Mesenchymal stem cell (in vitro differentiated cells and primary cell): ENCODE results near the gene ANKRD6.

Experiments
- DNase-seq: peaks from one replicate; pipeline ENCODE4 v3.0.0-alpha.2; 2013
- H2AFZ ChIP-seq: one replicate; pipeline ENCODE4 v1.6.1; 2013; ENCODE audit warnings: low read depth, mild to moderate bottlenecking, control low read depth, inconsistent platforms, low read length, moderate library complexity
- H2AK5ac ChIP-seq: 2 replicates; pipeline ENCODE4 v1.6.1; 2013; ENCODE audit warnings: low read length, moderate library complexity, mild to moderate bottlenecking, inconsistent platforms; ENCODE audit not compliant: severe bottlenecking
- H2BK120ac ChIP-seq: one replicate; pipeline ENCODE4 v1.6.1; 2013; ENCODE audit warnings: low read depth, mild to moderate bottlenecking, inconsistent platforms, low read length, moderate library complexity
- H2BK12ac ChIP-seq, 2 experiments: one replicate each; pipeline ENCODE4 v1.6.1; 2013; ENCODE audit warnings: inconsistent platforms in 2 of 2, low read length in 2 of 2, mild to moderate bottlenecking in 2 of 2, moderate library complexity in 2 of 2, control low read depth in 1 of 2
- H2BK15ac ChIP-seq: one replicate; pipeline ENCODE4 v1.6.1; 2013; ENCODE audit warnings: mild to moderate bottlenecking, low read depth, inconsistent platforms; ENCODE audit not compliant: poor library complexity, severe bottlenecking
- H2BK5ac ChIP-seq: 2 replicates; pipeline ENCODE4 v1.6.1; 2013; ENCODE audit warnings: low read depth, mild to moderate bottlenecking, low read length, control low read depth, inconsistent platforms; ENCODE audit not compliant: poor library complexity, severe bottlenecking
- H3K14ac ChIP-seq, 2 experiments: one replicate each; pipeline ENCODE4 v1.6.1; 2013; ENCODE audit warnings: inconsistent platforms in 2 of 2, low read length in 2 of 2, control low read depth in 1 of 2, mild to moderate bottlenecking in 1 of 2, moderate library complexity in 1 of 2
- H3K18ac ChIP-seq, 2 experiments: one replicate each; pipeline ENCODE4 v1.6.1; 2013; ENCODE audit warnings: inconsistent platforms in 2 of 2, low read length in 2 of 2, control low read depth in 1 of 2, low read depth in 1 of 2, mild to moderate bottlenecking in 1 of 2
- H3K23ac ChIP-seq, 2 experiments: one replicate each; pipeline ENCODE4 v1.6.1; 2013; ENCODE audit warnings: inconsistent platforms in 2 of 2, low read length in 2 of 2, mild to moderate bottlenecking in 2 of 2, moderate library complexity in 2 of 2, control low read depth in 1 of 2
- H3K27ac ChIP-seq: 2 replicates; pipeline ENCODE4 v1.5.1; 2013; ENCODE audit warnings: mild to moderate bottlenecking, moderate library complexity, low read length, control low read depth, inconsistent platforms; ENCODE audit not compliant: poor library complexity, severe bottlenecking
- H3K27me3 ChIP-seq, 2 experiments: 2 replicates each; pipeline versions ENCODE4 v1.6.1 to v1.7.0; 2013; ENCODE audit warnings: low read length in 2 of 2, mild to moderate bottlenecking in 2 of 2, moderate library complexity in 2 of 2, control low read depth in 1 of 2, inconsistent platforms in 1 of 2; ENCODE audit not compliant: control insufficient read depth in 1 of 2, insufficient read depth in 1 of 2
- H3K36me3 ChIP-seq, 2 experiments: 2 replicates each; pipeline versions ENCODE4 v1.6.1 to v1.7.0; 2013; ENCODE audit warnings: low read length in 2 of 2, control low read depth in 1 of 2, inconsistent platforms in 1 of 2, low read depth in 1 of 2, mild to moderate bottlenecking in 1 of 2; ENCODE audit not compliant: insufficient read depth in 2 of 2, control insufficient read depth in 1 of 2
- H3K4ac ChIP-seq, 2 experiments: one replicate each; pipeline ENCODE4 v1.6.1; 2013; ENCODE audit warnings: inconsistent platforms in 2 of 2, low read length in 2 of 2, mild to moderate bottlenecking in 2 of 2, moderate library complexity in 2 of 2, control low read depth in 1 of 2, low read depth in 1 of 2
- H3K4me1 ChIP-seq: 2 replicates; pipeline ENCODE4 v1.6.1; 2013; ENCODE audit warnings: low read depth, low read length, control low read depth; ENCODE audit not compliant: control insufficient read depth, insufficient read depth
- H3K4me2 ChIP-seq: 2 replicates; pipeline ENCODE4 v1.6.1; 2013; ENCODE audit warnings: low read length, mild to moderate bottlenecking, inconsistent platforms; ENCODE audit not compliant: poor library complexity, severe bottlenecking
- H3K4me3 ChIP-seq, 2 experiments: 2 replicates each; pipeline versions ENCODE4 v1.5.1 to v1.7.0; 2013; ENCODE audit warnings: low read length in 2 of 2, mild to moderate bottlenecking in 2 of 2, control low read depth in 1 of 2, low read depth in 1 of 2; ENCODE audit not compliant: insufficient read depth in 1 of 2
- H3K79me1 ChIP-seq: replicated peaks from 2 replicates; pipeline ENCODE4 v1.6.1; 2013; ENCODE audit warnings: mild to moderate bottlenecking, control low read depth, low read length, inconsistent platforms; ENCODE audit not compliant: poor library complexity, severe bottlenecking
- H3K9ac ChIP-seq: 2 replicates; pipeline ENCODE4 v1.7.0; 2013; ENCODE audit warnings: mild to moderate bottlenecking, low read length, moderate library complexity
- H3K9me3 ChIP-seq: 2 replicates; pipeline ENCODE4 v1.7.0; 2013; ENCODE audit warnings: mild to moderate bottlenecking, low read length; ENCODE audit not compliant: control insufficient read depth
- H4K8ac ChIP-seq: one replicate; pipeline ENCODE4 v1.6.1; 2013; ENCODE audit warnings: inconsistent platforms, mild to moderate bottlenecking, low read length, moderate library complexity
- H4K91ac ChIP-seq: one replicate; pipeline ENCODE4 v1.6.1; 2013; ENCODE audit warnings: mild to moderate bottlenecking, low read length, inconsistent platforms
- WGBS: methylation state at CpG from one replicate; pipeline ENCODE4 v1.1.7; 2013; ENCODE audit warnings: mixed read lengths; 5-methylcytosine and 5-hydroxymethylcytosine counted together

ANKRD6 gene

DNA sequence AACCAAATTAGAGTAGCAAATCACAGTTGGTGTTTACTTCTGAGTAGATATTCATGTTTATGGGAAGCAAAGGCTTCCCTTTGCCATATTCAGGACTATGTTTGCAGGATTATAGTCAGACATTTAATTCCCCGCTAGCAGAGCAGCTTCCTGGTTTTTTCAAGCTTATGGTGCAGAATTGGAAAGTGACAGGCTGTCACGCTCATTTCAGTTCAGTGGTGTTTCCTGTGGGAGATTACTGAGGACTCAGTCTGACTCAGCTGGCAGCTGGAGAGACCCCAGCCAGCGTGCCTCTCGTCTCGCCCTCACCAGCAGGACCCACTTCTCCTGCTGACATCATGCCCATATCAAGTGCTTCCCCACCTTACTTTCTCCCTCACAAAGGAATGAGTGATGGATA lies 120.5 kb downstream of the ANKRD6 start:
- Histone ChIP-seq H3K23ac (no peak overlapping the region), H3K9ac (no peak overlapping the region), H3K14ac (no peak overlapping the region), H3K79me1 (no peaks in the 10 kb centered on the region), H4K91ac (no peak overlapping the region), H3K27ac (no peak overlapping the region), H3K4me3 (no peak overlapping the region), H3K18ac (no peak overlapping the region), H2AFZ (no peak overlapping the region), H2BK15ac (no peak overlapping the region), H3K4me1 (no peaks in the 10 kb centered on the region), H3K9me3 (no peaks in the 10 kb centered on the region), H4K8ac (no peak overlapping the region), H3K4me2 (no peak overlapping the region), H3K36me3 (no peaks in the 10 kb centered on the region), H3K27me3 (peaks cover 5 to 18% of the 10 kb centered on the region in 2 experiments), H3K4ac (no peak overlapping the region), H2BK5ac (no peak overlapping the region), H2BK12ac (no peak overlapping the region), H2BK120ac (no peak overlapping the region), H2AK5ac (no peak overlapping the region)
- WGBS: 60% methylated on average over 5 of the region's 5 CpGs
- DNase-seq: no peak

DNA sequence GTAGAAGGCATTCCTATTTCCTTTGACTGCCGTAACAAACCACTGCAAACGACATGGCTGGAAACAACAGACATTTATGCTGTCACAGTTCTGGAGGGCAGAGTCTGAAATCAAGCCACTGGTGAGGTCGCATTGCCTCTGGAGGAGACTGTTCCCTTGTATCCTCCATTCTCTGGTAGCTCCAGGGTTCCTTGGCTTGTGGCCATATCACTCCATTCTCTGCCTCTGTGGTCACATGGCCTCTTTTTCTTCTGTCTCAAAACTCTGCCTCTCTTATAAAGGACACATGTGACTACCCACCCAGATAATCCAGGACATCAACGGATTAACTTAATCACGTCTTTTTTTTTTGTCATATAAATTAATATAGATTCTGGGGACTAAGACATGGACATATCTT lies 121.2 kb downstream of the ANKRD6 start:
- Histone ChIP-seq H3K14ac (no peak overlapping the region), H3K79me1 (no peaks in the 10 kb centered on the region), H3K9ac (no peak overlapping the region), H3K27me3 (peaks cover 5 to 18% of the 10 kb centered on the region in 2 experiments), H4K8ac (no peak overlapping the region), H3K36me3 (no peaks in the 10 kb centered on the region), H2BK5ac (no peak overlapping the region), H2BK12ac (no peak overlapping the region), H2AFZ (no peak overlapping the region), H3K9me3 (no peaks in the 10 kb centered on the region), H3K4me3 (no peak overlapping the region), H2BK15ac (no peak overlapping the region), H3K18ac (no peak overlapping the region), H4K91ac (no peak overlapping the region), H3K4me1 (no peaks in the 10 kb centered on the region), H3K27ac (no peak overlapping the region), H3K4me2 (no peak overlapping the region), H3K23ac (no peak overlapping the region), H3K4ac (no peak overlapping the region), H2AK5ac (no peak overlapping the region), H2BK120ac (no peak overlapping the region)
- 85% methylated on average over 3 of the region's 5 CpGs for WGBS
- no peak for DNase-seq

DNA sequence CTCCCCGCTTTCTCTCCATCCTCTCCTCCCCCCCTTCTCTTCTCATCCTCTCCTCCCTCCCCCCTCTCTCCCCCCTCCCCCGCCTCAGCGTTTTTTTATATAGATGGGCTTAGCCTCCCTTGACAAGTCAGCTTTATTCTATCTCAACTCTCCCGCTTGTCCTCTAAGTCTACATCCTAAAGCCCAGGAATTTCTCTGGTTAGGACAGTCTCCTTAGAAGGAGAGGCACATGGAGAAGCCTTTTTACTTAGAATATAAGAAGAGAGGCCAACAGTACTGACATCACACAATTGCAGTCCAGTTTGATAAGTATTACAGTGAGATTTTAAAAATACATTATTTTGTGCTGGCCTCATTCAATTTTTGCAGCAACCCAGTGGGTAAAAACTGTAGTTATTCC lies 122.1 kb downstream of the ANKRD6 start:
- Histone ChIP-seq H3K36me3 (no peaks in the 10 kb centered on the region), H4K8ac (no peak overlapping the region), H3K23ac (no peak overlapping the region), H3K4ac (no peak overlapping the region), H2AK5ac (no peak overlapping the region), H4K91ac (no peak overlapping the region), H3K79me1 (no peaks in the 10 kb centered on the region), H2BK120ac (no peak overlapping the region), H3K9me3 (no peaks in the 10 kb centered on the region), H3K4me2 (no peak overlapping the region), H3K4me1 (no peaks in the 10 kb centered on the region), H3K18ac (no peak overlapping the region), H3K27ac (no peak overlapping the region), H2BK12ac (no peak overlapping the region), H3K27me3 (peaks cover 5 to 18% of the 10 kb centered on the region in 2 experiments), H3K4me3 (no peak overlapping the region), H2AFZ (no peak overlapping the region), H2BK15ac (no peak overlapping the region), H2BK5ac (no peak overlapping the region), H3K14ac (no peak overlapping the region), H3K9ac (no peak overlapping the region)
- 50% methylated on average over 2 of the region's 4 CpGs for WGBS
- DNase-seq: no peak

DNA sequence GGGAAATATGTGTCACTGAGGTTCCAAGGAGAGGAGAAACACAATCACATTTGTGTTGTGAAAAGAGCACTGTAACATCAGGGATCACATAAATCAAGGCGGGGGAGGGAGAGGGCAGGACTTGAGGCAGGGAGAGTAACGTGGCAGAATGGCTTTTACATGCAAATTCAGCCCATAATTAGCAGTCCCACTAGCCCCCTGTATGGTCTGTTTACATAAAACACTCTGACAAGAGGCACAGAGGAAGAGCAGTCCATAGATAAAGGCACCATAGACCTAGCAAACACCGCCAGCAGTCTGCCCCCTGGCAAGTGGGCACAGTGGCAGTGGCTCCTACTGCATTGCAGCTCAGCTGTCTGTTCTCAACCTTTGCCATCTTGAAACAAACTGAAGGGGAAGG lies 122.9 kb downstream of the ANKRD6 start:
- H3K4me1 ChIP-seq: no peaks in the 10 kb centered on the region
- whole genome bisulfite sequencing: 38% methylated on average over 3 of the region's 3 CpGs
- no peak overlapping the region for H3K14ac ChIP-seq
- no peaks in the 10 kb centered on the region for H3K79me1 ChIP-seq
- H4K8ac ChIP-seq: no peak overlapping the region
- H3K27me3 ChIP-seq: peaks cover 5 to 18% of the 10 kb centered on the region in 2 experiments
- no peak overlapping the region for H3K18ac ChIP-seq
- no peak overlapping the region for H3K27ac ChIP-seq
- DNase-seq: no peak
- H4K91ac ChIP-seq: no peak overlapping the region
- H2BK5ac ChIP-seq: no peak overlapping the region
- H3K9ac ChIP-seq: no peak overlapping the region
- H2AFZ ChIP-seq: no peak overlapping the region
- no peak overlapping the region for H2AK5ac ChIP-seq
- no peaks in the 10 kb centered on the region for H3K36me3 ChIP-seq
- H3K4me2 ChIP-seq: no peak overlapping the region
- H3K9me3 ChIP-seq: no peaks in the 10 kb centered on the region
- no peak overlapping the region for H2BK15ac ChIP-seq
- H3K4ac ChIP-seq: no peak overlapping the region
- H3K23ac ChIP-seq: no peak overlapping the region
- H2BK120ac ChIP-seq: no peak overlapping the region
- no peak overlapping the region for H2BK12ac ChIP-seq
- no peak overlapping the region for H3K4me3 ChIP-seq
